HS-5 (cell line): ENCODE data around the gene BCL2L11.

Experiments used
- DNase-seq: peaks from one replicate; pipeline ENCODE4 v3.0.0-alpha.2; 2012; ENCODE audit warnings: low read depth

BCL2L11 gene

GRCh38 chr2:111117598-111118480 lies 2.9 kb upstream of the BCL2L11 start:
- DNase-seq: no peak

- no peak for DNase-seq
Measured at GRCh38 chr2:111118481-111118980, 2.2 kb upstream of the BCL2L11 start.

- no peak for DNase-seq
Measured at GRCh38 chr2:111118981-111119821, 1.5 kb upstream of the BCL2L11 start.

- DNase-seq: no peak
Measured at GRCh38 chr2:111119822-111120252, 877 bp upstream of the BCL2L11 start.

- DNase-seq: no peak
Measured at GRCh38 chr2:111121028-111121827, 514 bp downstream of the BCL2L11 start.

- DNase-seq: no peak
Measured at GRCh38 chr2:111121828-111122630, 1.3 kb downstream of the BCL2L11 start.

GRCh38 chr2:111122631-111123421 lies 2.1 kb downstream of the BCL2L11 start:
- DNase-seq: no peak

- no peak for DNase-seq
Measured at GRCh38 chr2:111123751-111124150, 3.0 kb downstream of the BCL2L11 start.

DNA sequence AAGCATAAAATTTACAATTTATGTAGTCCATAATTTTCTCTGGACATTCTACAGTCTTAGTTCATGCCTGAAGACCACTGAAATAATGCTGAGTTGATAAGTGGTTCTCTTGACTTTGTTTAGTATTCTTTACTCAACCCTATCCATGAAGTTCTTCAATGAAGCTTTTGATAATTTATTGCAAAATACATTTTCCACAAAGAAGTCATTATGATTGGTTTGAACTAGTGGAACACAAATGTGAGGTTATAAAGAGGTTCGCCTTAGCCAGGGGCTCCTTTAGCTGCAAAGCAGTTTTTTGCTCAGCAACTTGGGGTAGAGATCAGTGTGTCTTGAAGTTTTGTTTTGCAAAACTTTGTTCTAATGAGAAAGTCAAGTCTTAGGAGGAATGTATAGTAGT lies 5.9 kb downstream of the BCL2L11 start:
- no peak for DNase-seq

DNA sequence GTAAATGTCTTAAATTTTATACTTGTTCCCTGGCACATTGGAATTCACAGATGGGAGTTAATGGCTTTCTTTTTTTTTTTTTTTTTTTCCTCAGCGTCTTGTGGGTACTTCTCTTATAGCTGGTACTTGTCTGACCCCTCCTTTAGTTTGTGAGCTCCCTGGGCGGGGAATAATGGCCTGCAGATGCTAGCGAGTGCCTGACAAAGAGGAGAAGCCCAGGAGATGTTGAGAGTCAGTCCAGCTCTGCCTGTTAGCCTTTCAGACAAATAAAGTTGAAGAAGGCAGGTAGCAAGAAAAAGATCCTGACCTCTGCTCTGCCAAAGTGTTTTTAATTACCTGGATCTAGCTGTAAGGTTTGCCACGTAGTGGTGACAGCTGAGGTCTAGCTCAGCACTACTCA lies 6.6 kb downstream of the BCL2L11 start:
- DNase-seq: no peak

GRCh38 chr2:111128096-111128495 lies 7.4 kb downstream of the BCL2L11 start:
- no peak for DNase-seq

DNA sequence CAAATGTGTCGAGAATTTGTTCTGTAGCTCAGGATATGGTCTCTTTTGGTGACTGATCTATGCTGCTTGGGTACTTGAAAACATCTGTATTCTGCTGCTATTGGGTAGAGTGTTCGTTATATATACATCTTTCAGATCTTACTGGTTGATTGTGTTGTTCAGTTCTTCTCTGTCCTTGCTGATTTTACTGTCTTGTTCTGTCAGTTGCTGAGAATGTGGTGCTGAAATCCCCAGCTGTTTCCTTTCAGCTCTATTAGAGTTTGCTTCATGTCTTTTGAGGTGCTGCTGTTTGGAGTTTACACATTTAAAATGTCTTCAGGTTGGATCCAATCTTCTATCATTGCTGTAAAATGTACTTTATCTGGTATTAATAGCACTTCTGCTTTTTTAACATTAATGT lies 12.9 kb downstream of the BCL2L11 start:
- DNase-seq: no peak

DNA sequence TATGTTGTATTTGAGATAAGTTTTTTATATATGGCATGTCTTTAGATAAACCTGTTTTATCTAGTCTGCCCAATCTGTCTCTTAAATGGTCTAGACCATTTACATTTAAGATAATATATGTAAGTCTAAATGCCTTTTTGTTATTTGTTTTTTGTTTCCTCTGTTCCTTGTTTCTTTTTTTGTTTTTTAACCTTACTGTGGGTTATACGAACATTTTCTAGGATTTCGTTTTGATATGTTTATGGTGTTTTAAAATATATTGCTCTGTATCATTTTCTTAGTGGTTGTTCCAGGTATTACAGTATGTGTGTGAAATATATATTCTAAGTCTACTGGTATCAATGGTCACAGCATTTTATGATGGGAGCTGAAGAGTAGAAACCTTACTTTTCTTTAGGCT lies 13.3 kb downstream of the BCL2L11 start:
- DNase-seq: no peak

- DNase-seq: no peak
Measured at GRCh38 chr2:111135237-111135909, 14.7 kb downstream of the BCL2L11 start.

- DNase-seq: no peak
Measured at GRCh38 chr2:111135910-111136297, 15.2 kb downstream of the BCL2L11 start.

DNA sequence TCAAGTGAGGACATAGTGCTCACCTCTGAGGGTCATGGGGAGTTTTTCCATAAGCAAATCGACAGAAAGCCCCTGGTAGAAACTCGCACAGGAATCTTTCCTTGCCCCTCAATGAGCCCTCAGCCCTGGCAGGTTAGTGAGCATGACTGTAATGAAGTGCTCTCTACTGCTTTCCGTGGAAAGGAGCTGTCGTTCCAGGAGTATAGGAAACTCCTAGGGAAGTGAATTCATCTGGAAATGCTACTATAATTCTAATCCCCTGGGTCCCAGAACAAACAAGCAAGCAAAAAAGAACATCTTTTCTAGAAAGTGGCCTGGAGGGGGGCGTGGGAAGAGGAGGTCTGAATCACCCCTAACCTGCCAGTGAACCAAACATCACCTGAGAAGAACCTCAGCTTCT lies 18.1 kb downstream of the BCL2L11 start:
- DNase-seq: no peak

GRCh38 chr2:111139637-111140317 lies 19.1 kb downstream of the BCL2L11 start:
- DNase-seq: no peak

GRCh38 chr2:111140815-111141214 lies 20.1 kb downstream of the BCL2L11 start:
- DNase-seq: no peak

GRCh38 chr2:111142101-111142500 lies 21.4 kb downstream of the BCL2L11 start:
- no peak for DNase-seq
